SK-N-MC (cell line): ENCODE data around the gene GLT8D1.

Experiments
- EZH2 ChIP-seq: fragments of 200-600 bp; sonication (generic); IDR thresholded peaks from one replicate; pipeline ENCODE4 v1.6.1; 2017; ENCODE audit warnings: antibody characterized with exemption
- FOXP2 ChIP-seq: optimal IDR thresholded peaks from 2 replicates; pipeline ENCODE3; 2011; ENCODE audit warnings: mild to moderate bottlenecking, moderate library complexity; ENCODE audit not compliant: insufficient read depth; ENCODE audit errors: extremely low read length, control extremely low read depth
- POLR2AphosphoS5 ChIP-seq: IDR thresholded peaks from 2 replicates; pipeline ENCODE4 v1.6.1; 2012; ENCODE audit warnings: mild to moderate bottlenecking, low read depth, low read length, borderline replicate concordance

GRCh38 chr3:52707585-52707984, 2.0 kb upstream of the GLT8D1 start:
- no peak for TF ChIP-seq POLR2AphosphoS5
- no peak for TF ChIP-seq EZH2
- no peak for TF ChIP-seq FOXP2
